Activated T-cell treated with anti-CD3 and anti-CD28 coated beads for 4 hours (primary cell): Measurements from ENCODE around the gene SORBS1.

Source experiments
- DNase-seq: peaks from one replicate; pipeline ENCODE4 v3.0.0-alpha.2; 2020

SORBS1 gene

GRCh38 chr10:95511314-95511713, 49.9 kb downstream of the SORBS1 start:
- DNase-seq, result no peak

GRCh38 chr10:95509251-95509650, 51.9 kb downstream of the SORBS1 start:
- no peak for DNase-seq

DNA sequence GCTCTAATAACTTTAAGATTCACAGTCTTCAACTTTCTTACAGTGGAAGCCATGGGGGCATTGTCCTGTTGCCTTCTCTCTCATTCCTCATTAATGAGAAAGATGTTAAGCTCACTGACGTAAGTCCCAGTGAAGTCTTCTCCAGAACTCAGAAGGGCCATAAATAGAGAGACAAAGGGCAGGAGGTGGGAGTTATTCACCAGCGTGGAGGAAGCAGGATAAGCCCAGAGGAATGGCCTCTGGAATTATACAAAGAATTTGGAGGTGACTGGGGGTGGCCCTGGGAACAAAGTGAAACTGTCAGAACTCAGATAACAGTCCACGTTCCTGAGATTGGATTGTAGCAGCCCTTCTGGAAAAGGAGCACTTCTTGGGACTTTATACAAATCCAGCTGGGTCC, 52.4 kb downstream of the SORBS1 start:
- no peak for DNase-seq

- no peak for DNase-seq
These were observed 55.0 kb downstream of the SORBS1 start for GRCh38 chr10:95506056-95506737.

DNA sequence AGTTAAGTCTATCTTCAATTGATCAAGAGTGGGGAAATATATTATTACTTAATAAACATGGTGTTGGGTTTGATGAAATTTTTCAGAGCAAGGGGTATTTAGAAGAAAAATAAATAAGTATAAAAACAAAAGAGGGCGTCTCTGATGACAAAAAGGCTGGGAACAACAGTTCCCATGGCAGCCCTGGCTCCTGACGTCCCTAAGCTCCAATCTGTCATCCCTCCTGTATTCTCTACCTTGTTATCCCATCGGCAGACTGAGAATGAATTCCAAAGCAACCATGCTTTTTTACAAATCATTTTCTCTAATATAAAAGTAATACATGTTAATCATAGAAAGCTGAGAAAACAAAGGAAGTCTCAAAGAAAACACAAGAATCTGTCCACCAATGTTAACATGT, 55.5 kb downstream of the SORBS1 start:
- DNase-seq, result no peak

GRCh38 chr10:95505084-95505610, 56.0 kb downstream of the SORBS1 start:
- DNase-seq, result no peak

- DNase-seq, result no peak
These were observed 56.9 kb downstream of the SORBS1 start for GRCh38 chr10:95504246-95504691.

DNA sequence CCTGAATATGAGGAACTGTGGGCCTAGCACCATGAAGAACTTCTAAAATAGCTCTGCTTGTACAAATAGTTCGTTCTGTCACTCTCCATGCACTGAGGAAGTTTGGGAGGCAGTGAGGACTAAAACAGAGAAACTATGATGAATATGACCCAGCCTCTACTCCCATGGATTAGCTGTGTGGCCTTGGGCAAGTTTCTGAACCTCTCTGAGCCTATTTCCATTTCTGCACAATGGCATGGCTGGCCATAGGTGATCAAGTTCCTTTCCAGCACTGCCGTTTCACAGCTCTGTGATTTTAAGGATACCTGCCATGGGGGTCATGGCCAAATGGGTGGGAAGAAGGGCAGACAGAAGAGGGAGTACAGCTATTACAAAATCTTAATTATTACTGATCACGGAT, 57.6 kb downstream of the SORBS1 start:
- no peak for DNase-seq

DNA sequence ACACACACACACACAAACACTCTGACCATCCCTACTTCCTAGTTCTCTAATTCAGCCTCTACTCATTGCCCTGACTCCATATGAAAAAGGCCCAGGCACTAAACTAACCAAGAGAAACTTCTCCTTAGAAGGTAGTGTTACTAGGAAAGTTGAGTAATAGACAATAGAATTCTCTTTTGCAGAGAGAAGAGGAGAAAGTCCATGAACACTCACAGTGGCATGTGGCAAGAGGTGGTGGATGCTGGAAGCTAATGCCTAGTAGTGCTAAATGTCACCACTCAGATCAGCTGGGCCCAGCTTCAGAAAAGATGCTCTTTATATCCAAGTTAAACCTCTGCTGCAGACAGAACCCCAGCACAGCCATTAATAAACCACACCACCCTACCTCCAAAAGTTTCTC, 58.2 kb downstream of the SORBS1 start:
- DNase-seq, result no peak

DNA sequence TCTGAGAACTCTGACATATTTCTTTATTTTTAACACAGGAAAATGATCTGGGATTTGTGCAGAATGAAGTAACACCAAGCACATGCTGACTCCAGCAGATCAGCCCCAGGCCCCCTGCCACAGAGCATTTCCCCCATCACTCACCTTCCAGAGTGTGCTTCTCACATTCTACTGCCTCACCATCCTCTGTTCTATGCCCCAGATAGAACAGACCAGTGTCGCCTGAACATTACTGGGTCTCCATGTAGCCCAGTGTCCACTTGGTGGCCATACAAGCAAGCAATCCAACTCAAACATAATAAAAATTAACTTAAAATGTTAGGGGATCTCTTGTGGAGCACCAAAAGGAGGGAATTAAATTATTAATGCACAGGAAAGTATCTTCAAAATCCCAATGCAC, 58.8 kb downstream of the SORBS1 start:
- no peak for DNase-seq

- DNase-seq, result no peak
These were observed 59.7 kb downstream of the SORBS1 start for GRCh38 chr10:95501203-95502094.

DNA sequence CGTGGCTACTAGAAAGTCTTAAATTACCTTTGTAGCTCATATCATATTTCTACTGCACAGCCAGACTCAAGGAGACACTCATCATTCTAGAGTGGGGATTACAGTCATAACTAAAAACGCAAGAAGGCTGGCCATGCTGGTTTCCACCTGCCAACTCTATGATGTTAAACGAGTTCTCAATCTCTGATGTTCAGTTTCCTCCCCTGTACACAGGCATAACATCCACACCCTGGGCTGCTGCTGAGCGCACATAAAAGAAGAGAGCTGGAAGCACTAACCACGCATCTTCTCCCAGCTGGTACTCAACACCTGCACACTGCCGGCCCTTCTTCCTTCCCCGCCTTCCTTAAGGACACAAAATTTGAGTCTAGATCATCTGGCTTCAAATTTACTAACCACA, 60.5 kb downstream of the SORBS1 start:
- DNase-seq, result no peak

- DNase-seq, result no peak
These were observed 61.1 kb downstream of the SORBS1 start for GRCh38 chr10:95500097-95500496.

- DNase-seq, result no peak
These were observed 61.6 kb downstream of the SORBS1 start for GRCh38 chr10:95499482-95499989.

GRCh38 chr10:95496951-95497350, 64.2 kb downstream of the SORBS1 start:
- no peak for DNase-seq

- no peak for DNase-seq
These were observed 64.8 kb downstream of the SORBS1 start for GRCh38 chr10:95496246-95496911.

DNA sequence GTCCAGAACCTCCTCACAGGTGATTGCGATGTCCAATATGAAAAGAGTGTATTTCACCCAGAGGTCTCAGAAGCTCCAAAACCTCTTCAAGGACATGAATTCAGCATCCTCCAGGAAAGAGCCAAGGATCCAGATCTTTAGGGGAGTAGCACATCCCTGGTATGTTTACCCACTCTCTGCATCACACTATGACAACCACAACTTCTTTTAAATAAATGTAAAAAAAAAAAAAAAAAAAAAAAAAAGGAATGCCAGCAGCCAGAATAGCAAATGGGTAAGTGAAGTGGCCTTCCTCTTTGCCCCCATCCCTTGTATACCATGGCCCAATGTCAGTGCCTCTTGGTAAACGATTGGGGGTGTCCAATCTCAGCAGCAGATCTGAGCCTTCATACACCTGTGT, 67.3 kb downstream of the SORBS1 start:
- no peak for DNase-seq

DNA sequence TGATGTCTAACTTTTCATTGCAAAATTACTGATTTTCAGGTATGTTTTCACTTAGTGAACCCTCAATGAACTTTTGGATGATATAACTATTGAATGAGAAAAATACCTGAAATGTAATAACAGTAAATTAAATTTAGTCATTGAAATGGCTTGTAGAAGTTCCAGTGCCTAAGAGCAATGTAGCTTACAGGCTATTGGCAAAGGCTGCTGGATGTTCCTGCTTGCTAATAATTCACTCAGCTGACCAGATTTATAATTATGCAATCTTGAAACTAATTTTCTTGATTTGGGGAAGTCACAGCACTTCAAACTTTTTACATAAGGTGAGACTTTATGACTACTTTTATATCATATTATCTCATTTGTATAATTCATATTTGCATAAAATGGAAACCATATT, 73.2 kb downstream of the SORBS1 start:
- DNase-seq, result no peak

- no peak for DNase-seq
These were observed 75.9 kb downstream of the SORBS1 start for GRCh38 chr10:95485056-95485844.

GRCh38 chr10:95482501-95483233, 78.5 kb downstream of the SORBS1 start:
- DNase-seq, result no peak

GRCh38 chr10:95480901-95481491, 80.2 kb downstream of the SORBS1 start:
- DNase-seq, result no peak
